Measurements from ENCODE around the gene DLGAP5. TPM values are rescaled to one million over a fixed set of nuclear protein-coding genes. Genes with fewer than 3 reads are reported as not detected.

Gene DLGAP5
- total RNA-seq, 1 experiment from 2014 or later = 118 TPM

GRCh38 chr14:55123101-55123500 lies 68.3 kb downstream of the DLGAP5 start:
- no peak overlapping the region for H2AFZ ChIP-seq (ENCODE audit: low read length)
- DNase-seq = no peak
- no peak overlapping the region; the same call in 1 of the 2 replicates for H3K14ac ChIP-seq (ENCODE audit: insufficient read depth, low read length)
- no peak for TF ChIP-seq CTCF (conservative IDR thresholded peaks at IDR 0.05)
- H2BK15ac ChIP-seq (ENCODE audit: low read depth, low read length) = no peak overlapping the region
- no peak overlapping the region for H4K5ac ChIP-seq (ENCODE audit: insufficient read length, low read depth, low read length)
- no peak overlapping the region for H2BK5ac ChIP-seq (ENCODE audit: insufficient read length, low read length)
- H3K4me1 ChIP-seq (ENCODE audit: insufficient read depth, low read length) = no peaks in the 10 kb centered on the region
- no peak overlapping the region for H3K27ac Mint-ChIP-seq
- no peak overlapping the region for H2BK120ac ChIP-seq (ENCODE audit: low read depth, low read length, poor library complexity, severe bottlenecking)
- no peak overlapping the region for H3K27ac ChIP-seq (ENCODE audit: insufficient read length, low read depth, low read length)
- H3K9ac ChIP-seq (ENCODE audit: extremely low read depth, insufficient read length, low read length) = no peak overlapping the region
- no peak overlapping the region for H3K56ac ChIP-seq (ENCODE audit: insufficient read length, low read depth, low read length)
- H3K18ac ChIP-seq (ENCODE audit: insufficient read length, low read depth, low read length) = no peak overlapping the region
- no peak overlapping the region for H3K23ac ChIP-seq (ENCODE audit: insufficient read length, low read depth, low read length)
- no peak overlapping the region for H2AK5ac ChIP-seq (ENCODE audit: insufficient read length, low read length)
- no peaks in the 10 kb centered on the region for H3K9me3 Mint-ChIP-seq
- H2BK20ac ChIP-seq (ENCODE audit: low read depth, low read length, poor library complexity, severe bottlenecking) = no peak overlapping the region
- no peaks in the 10 kb centered on the region; a peak in 1 of 7 replicates for H3K36me3 Mint-ChIP-seq (ENCODE audit: insufficient read depth in 1 of 3, low read depth in 3 of 3)
- H3K4me1 Mint-ChIP-seq = peaks cover 12 to 14% of the 10 kb centered on the region in 2 experiments
- no peaks in the 10 kb centered on the region for H3K79me2 ChIP-seq (ENCODE audit: insufficient read depth, low read length)
- no peak overlapping the region for H3K4me3 Mint-ChIP-seq
- peaks cover 45% of the 10 kb centered on the region for H3K27me3 Mint-ChIP-seq (ENCODE audit: low read depth)
- no peaks in the 10 kb centered on the region for H3K79me1 ChIP-seq (ENCODE audit: insufficient read depth, low read depth, low read length, poor library complexity, severe bottlenecking)
- no peak overlapping the region for H4K8ac ChIP-seq (replicated peaks; ENCODE audit: insufficient read length, low read depth, low read length)
- no peak overlapping the region for H3K4me2 ChIP-seq (ENCODE audit: insufficient read depth, insufficient read length, low read length)
- no peak overlapping the region for H3K4ac ChIP-seq (ENCODE audit: low read depth, low read length)
- no peak overlapping the region for H3T11ph ChIP-seq (ENCODE audit: low read length)
- no peaks in the 10 kb centered on the region for H4K20me1 ChIP-seq (ENCODE audit: control insufficient read depth, insufficient read depth, insufficient read length)
- H4K91ac ChIP-seq (ENCODE audit: insufficient read length, low read depth, low read length) = no peak overlapping the region
- no CpG with 5 or more reads among the region's 8 CpGs for WGBS (ENCODE audit: extremely low coverage, insufficient read length, low lambda C conversion rate)
- H3K9me3 ChIP-seq (ENCODE audit: control insufficient read depth, low read depth, low read length) = no peaks in the 10 kb centered on the region
- no peak overlapping the region for H2BK12ac ChIP-seq (ENCODE audit: insufficient read length, low read depth, low read length)
- no peaks in the 10 kb centered on the region for H3K23me2 ChIP-seq (ENCODE audit: insufficient read length, low read depth, low read length, poor library complexity, severe bottlenecking)
- H3K27me3 ChIP-seq (ENCODE audit: insufficient read depth, low read length) = no peaks in the 10 kb centered on the region

Data from H9 (cell line).